Colonic mucosa (tissue), 4 donors: Measurements from ENCODE around the gene RRP36. TPM values are rescaled to one million over a fixed set of nuclear protein-coding genes. Genes with fewer than 3 reads are reported as not detected.
A peak's percentile ranks its signal among the peaks of the same experiment; 100 is the strongest.

Source experiments
- DNase-seq: peaks from one replicate; pipeline ENCODE4 v3.0.0-alpha.2; 2020
- H3K27ac ChIP-seq: fragments of 200-600 bp; one replicate; pipeline ENCODE4 v1.8.0; 2021
- H3K27me3 ChIP-seq: fragments of 200-600 bp; one replicate; pipeline ENCODE4 v1.8.0; 2021
- H3K36me3 ChIP-seq: fragments of 200-600 bp; one replicate; pipeline ENCODE4 v1.8.0; 2021
- H3K4me1 ChIP-seq: fragments of 200-600 bp; one replicate; pipeline ENCODE4 v1.8.0; 2021; ENCODE audit warnings: mild to moderate bottlenecking
- H3K4me3 ChIP-seq: fragments of 200-600 bp; one replicate; pipeline ENCODE4 v1.8.0; 2021
- H3K9ac ChIP-seq, 2 donors: one replicate each; pipeline ENCODE4 v1.7.0; 2013; ENCODE audit warnings: control low read depth in 2 of 2, low read depth in 2 of 2, low read length in 2 of 2
- H3K9me3 ChIP-seq: fragments of 200-600 bp; one replicate; pipeline ENCODE4 v1.8.0; 2021
- CTCF ChIP-seq: fragments of 200-600 bp; IDR thresholded peaks from one replicate; pipeline ENCODE4 v1.8.0; 2022; ENCODE audit warnings: antibody characterized with exemption, mild to moderate bottlenecking
- intact Hi-C: fragments of 100-400 bp; cut with DNase I; formaldehyde crosslinking; loops from one replicate; pipeline ENCODE4 v1.14.1; 2022
- total RNA-seq, 2 donors: library from RNA; stranded (reverse); fragmentation: NEBNext Ultra II Directional in 1 of 2; extraction: Animal tissue kit (Norgen Biotek cat#: 25700) in 1 of 2; gene quantifications; one replicate each; pipeline ENCODE4 v1.2.1, GENCODE V29; 2021
- donor health status: healthy.
- donor health status: DM: no; HTN: no; CAD: no.
- donor health status: DM: no; HTN: no; CAD: no.

RRP36 gene
- total RNA-seq, 2 donors from 2014 or later, result 35.5 to 61.4 TPM

GRCh38 chr6:42978839-42979522, 42.4 kb upstream of the RRP36 start, which contains the start of gene PEX6:
TSS of gene PEX6 (minus strand) at chr6:42979181. CDS start at chr6:42979150, 31 bp downstream.
- no peak for TF ChIP-seq CTCF
- peaks cover 6% of the 10 kb centered on the region for H3K4me1 ChIP-seq

GRCh38 chr6:42979523-42980177, 41.8 kb upstream of the RRP36 start:
- Histone ChIP-seq H3K9me3 (no peaks in the 10 kb centered on the region), H3K27ac (peak overlapping the region; percentile 96), H3K4me1 (peaks cover 6% of the 10 kb centered on the region), H3K9ac (peak overlapping the region; percentile 71 to 96), H3K36me3 (no peaks in the 10 kb centered on the region), H3K4me3 (peak overlapping the region; percentile 98), H3K27me3 (no peaks in the 10 kb centered on the region)
- intact Hi-C loops, result no loop called here
- peak; percentile 40 for DNase-seq
- no peak for TF ChIP-seq CTCF

More at GRCh38 chr6:42978839-42979522, 42.4 kb upstream of the RRP36 start, which contains the start of gene PEX6:
- H3K27ac ChIP-seq, result peak within 1 kb of the TSS; percentile 96
- intact Hi-C loops, result no loop called here
- H3K36me3 ChIP-seq, result no peaks in the 10 kb centered on the region
- peak; percentile 93 for DNase-seq
- no peaks in the 10 kb centered on the region for H3K27me3 ChIP-seq
- no peaks in the 10 kb centered on the region for H3K9me3 ChIP-seq
- peak within 1 kb of the TSS; percentile 98 for H3K4me3 ChIP-seq
- H3K9ac ChIP-seq, result peak within 1 kb of the TSS; percentile 71 to 96

GRCh38 chr6:42981836-42982235, 39.6 kb upstream of the RRP36 start:
- intact Hi-C loops, result no loop called here
- no peak for TF ChIP-seq CTCF
- H3K27ac ChIP-seq, result no peak overlapping the region
- H3K36me3 ChIP-seq, result no peaks in the 10 kb centered on the region
- H3K9ac ChIP-seq, result no peak overlapping the region
- peaks cover 18% of the 10 kb centered on the region for H3K4me1 ChIP-seq
- H3K4me3 ChIP-seq, result no peak overlapping the region
- no peaks in the 10 kb centered on the region for H3K27me3 ChIP-seq
- no peaks in the 10 kb centered on the region for H3K9me3 ChIP-seq
- DNase-seq, result no peak

- Histone ChIP-seq H3K36me3 (no peaks in the 10 kb centered on the region), H3K9ac (peak within 1 kb of the TSS; percentile 86 to 90), H3K4me3 (peak within 1 kb of the TSS; percentile 77), H3K4me1 (peaks cover 18% of the 10 kb centered on the region), H3K9me3 (no peaks in the 10 kb centered on the region), H3K27ac (peak within 1 kb of the TSS; percentile 85), H3K27me3 (no peaks in the 10 kb centered on the region)
- intact Hi-C loops, result no loop called here
- no peak for TF ChIP-seq CTCF
- DNase-seq, result peak; percentile 98
These were observed 37.2 kb upstream of the RRP36 start, which contains the start of gene PPP2R5D for GRCh38 chr6:42984001-42984923. TSS of gene PPP2R5D (plus strand) at chr6:42984570. CDS start at chr6:42984678, 108 bp downstream.

GRCh38 chr6:42984924-42985475, 36.4 kb upstream of the RRP36 start:
- peak; percentile 33 for DNase-seq
- Histone ChIP-seq H3K9ac (peak overlapping the region; percentile 86 to 90), H3K27me3 (no peaks in the 10 kb centered on the region), H3K9me3 (no peaks in the 10 kb centered on the region), H3K4me1 (peaks cover 12% of the 10 kb centered on the region), H3K36me3 (no peaks in the 10 kb centered on the region), H3K4me3 (peak overlapping the region; percentile 77), H3K27ac (peak overlapping the region; percentile 85)
- TF ChIP-seq CTCF, result no peak
- intact Hi-C loops, result no loop called here
